Stromal cell of bone marrow (primary cell): ENCODE data around the gene TK2.
"Not testable (repeated sequence)": the region's sequence is repeated elsewhere in the genome, so short reads cannot be mapped to it uniquely, and the experiment has no call there.

Source experiments
- DNase-seq: peaks from one replicate; pipeline ENCODE4 v3.0.0-alpha.2; 2012; ENCODE audit warnings: low read depth

TK2 gene

DNA sequence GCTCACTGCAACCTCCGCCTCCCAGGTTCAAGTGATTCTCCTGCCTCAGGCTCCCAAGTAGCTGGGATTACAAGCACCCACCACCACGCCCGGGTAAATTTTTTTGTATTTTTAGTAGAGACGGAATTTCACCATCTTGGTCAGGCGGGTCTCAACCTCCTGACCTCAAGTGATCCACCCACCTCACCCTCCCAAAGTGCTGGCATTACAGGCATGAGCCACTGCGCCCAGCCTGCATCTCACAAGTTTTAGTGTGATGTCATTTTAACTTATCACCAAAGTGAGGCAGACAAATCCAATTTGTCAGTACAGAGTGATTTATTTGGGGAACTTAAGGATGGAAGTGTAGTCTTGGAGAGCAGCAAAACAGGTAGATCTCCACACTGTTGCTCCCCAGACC is 83.3 kb downstream of the TK2 start:
- DNase-seq, result not testable (repeated sequence)

DNA sequence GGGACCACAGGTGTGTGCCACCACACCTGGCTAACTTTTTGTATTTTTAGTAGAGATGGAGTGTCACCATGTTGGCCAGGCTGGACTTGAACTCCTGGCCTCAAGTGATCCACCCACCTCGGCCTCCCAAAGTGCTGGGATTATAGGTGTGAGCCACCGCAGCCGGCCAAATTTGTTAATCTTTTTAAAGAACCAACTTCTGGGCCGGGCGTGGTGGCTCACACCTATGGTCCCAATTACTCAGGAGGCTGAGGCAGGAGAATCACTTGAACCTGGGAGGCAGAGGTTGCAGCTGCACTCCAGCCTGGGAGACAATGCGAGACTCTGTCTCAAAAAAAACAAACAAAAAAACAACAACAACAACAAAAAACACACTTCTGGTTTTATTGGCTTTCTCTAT is 84.0 kb downstream of the TK2 start:
- DNase-seq, result not testable (repeated sequence)

DNA sequence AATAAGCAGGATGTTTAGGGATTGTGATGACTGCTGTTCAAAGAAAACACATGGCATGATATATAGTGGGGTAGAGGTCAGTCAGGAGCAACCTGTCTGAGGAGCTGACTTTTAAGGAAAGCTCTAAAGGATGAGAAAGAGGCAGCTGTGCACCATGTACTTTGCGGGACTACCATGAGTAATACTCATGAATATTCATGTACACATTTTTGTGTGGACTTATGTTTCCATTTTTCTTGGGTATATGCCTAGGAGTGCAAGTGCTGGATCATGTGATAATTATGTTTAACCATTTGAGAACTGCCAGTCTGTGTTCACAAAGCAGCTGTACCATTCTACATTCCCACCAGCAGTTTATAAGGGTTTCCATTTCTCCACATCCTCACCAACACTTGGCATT is 87.0 kb downstream of the TK2 start:
- DNase-seq, result no peak

DNA sequence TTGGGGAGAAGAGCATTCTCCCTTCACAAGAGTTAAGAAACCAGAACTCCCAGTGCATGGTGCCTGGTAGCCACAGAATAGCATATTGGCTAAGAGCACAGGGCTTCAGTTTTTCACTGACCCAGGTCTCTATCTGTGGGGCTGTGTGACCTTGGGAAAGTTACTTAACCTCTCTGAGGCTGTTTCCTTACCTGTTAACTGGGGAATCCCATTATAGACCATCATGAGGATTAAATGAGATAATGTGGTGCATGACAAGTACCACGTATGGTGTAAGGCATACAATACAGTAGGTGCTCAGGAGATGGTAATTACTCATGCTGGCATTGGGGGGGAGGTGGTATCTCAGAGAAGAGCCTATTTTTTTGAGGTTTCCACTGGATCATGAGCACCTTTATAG is 89.2 kb downstream of the TK2 start:
- no peak for DNase-seq

DNA sequence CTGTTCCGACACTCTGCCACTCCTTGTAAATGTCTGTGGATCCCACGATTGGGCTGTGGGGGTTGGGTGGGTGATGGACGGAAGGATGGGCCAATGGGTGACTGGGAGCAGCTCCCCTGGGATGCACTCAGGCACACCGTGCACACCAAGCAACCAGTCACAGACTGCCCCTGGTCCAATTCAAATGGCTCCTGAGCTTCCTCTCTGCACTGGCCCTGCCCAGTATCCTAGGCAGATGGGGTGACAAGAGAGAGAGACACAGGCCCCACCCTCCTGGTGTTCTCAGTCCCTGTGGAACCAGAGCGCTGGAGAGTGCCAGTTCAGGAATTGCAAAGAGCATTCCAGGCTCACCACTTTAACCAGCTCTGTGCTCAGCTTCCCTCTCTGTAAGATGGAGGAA is 90.0 kb downstream of the TK2 start:
- DNase-seq, result no peak

DNA sequence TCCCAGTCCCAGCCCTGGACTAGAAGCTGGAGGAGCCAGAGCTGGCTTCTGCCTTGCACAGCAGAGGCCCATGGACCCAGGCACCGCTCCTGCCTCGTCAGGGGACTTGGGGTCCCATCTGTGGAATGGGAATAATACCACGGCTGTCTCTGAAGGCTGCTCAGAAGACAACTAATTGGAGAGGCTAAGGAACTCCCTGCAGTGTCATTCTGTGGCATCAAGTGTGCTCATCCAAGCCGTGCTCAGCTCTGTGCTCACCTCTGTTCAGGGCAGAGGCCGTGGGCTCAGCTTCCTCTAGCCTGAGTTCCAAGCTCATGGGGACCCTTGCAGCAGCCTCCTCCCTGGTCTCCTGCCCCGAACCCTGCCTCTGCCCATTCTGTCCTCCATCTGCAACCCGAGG is 91.1 kb downstream of the TK2 start:
- no peak for DNase-seq

DNA sequence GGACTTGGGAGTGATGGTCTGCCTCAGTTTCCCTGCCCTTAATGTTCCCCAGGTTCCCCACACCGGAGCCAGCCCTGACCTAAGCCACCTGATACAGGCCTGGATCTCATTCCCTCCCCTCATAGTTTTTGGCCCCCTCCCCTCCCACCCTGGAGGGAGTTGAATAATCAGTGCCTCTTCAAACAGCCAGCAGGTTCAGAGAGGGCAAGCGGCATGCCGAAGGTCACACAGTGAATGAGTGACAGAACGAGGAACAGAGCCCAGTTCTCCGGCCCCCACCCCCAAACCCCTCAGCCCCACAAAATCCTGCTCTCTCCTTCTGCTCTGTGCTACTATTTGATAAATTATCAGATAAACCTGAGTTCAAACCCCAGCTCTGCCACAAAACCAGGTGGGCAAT is 91.6 kb downstream of the TK2 start:
- DNase-seq, result no peak
